Endothelial cell (in vitro differentiated cells): Measurements from ENCODE around the gene MIA. TPM values are rescaled to one million over a fixed set of nuclear protein-coding genes. Genes with fewer than 3 reads are reported as not detected.

Experiments used
- DNase-seq: peaks from one replicate; pipeline ENCODE4 v3.0.0; 2021; ENCODE audit warnings: low spot score
- H3K27ac Mint-ChIP-seq: one replicate; pipeline ENCODE4 v1.8.0; 2021; ENCODE audit warnings: mixed read lengths, inconsistent platforms; ENCODE audit not compliant: unreplicated experiment
- H3K27me3 Mint-ChIP-seq: one replicate; pipeline ENCODE4 v1.8.0; 2021; ENCODE audit warnings: mild to moderate bottlenecking, moderate library complexity, mixed read lengths, inconsistent platforms; ENCODE audit not compliant: unreplicated experiment
- H3K36me3 Mint-ChIP-seq: one replicate; pipeline ENCODE4 v1.8.0; 2021; ENCODE audit warnings: mild to moderate bottlenecking, low read depth, mixed read lengths, inconsistent platforms; ENCODE audit not compliant: unreplicated experiment
- H3K4me1 Mint-ChIP-seq: one replicate; pipeline ENCODE4 v1.8.0; 2021; ENCODE audit warnings: mild to moderate bottlenecking, mixed read lengths, inconsistent platforms; ENCODE audit not compliant: unreplicated experiment
- H3K4me3 Mint-ChIP-seq: one replicate; pipeline ENCODE4 v1.8.0; 2021; ENCODE audit warnings: mild to moderate bottlenecking, mixed read lengths, inconsistent platforms; ENCODE audit not compliant: unreplicated experiment
- H3K9me3 Mint-ChIP-seq: one replicate; pipeline ENCODE4 v1.8.0; 2021; ENCODE audit warnings: mixed read lengths, inconsistent platforms; ENCODE audit not compliant: unreplicated experiment
- total RNA-seq: library from RNA; stranded (reverse); fragmentation: NEBNext Ultra II Directional; extraction: Animal tissue kit (Norgen Biotek cat#: 25700); gene quantifications from one replicate; pipeline ENCODE4 v1.2.1, GENCODE V29; 2021; ENCODE audit not compliant: unreplicated experiment
- TF ChIP-seq, protein P1 (sequence below): fragments of 200-600 bp; sonication (generic); IDR thresholded peaks from one replicate; pipeline ENCODE4 v1.5.0; 2021; ENCODE audit warnings: antibody characterized with exemption; ENCODE audit not compliant: unreplicated experiment

The MIA gene
- total RNA-seq, 1 donor from 2014 or later: not detected

DNA sequence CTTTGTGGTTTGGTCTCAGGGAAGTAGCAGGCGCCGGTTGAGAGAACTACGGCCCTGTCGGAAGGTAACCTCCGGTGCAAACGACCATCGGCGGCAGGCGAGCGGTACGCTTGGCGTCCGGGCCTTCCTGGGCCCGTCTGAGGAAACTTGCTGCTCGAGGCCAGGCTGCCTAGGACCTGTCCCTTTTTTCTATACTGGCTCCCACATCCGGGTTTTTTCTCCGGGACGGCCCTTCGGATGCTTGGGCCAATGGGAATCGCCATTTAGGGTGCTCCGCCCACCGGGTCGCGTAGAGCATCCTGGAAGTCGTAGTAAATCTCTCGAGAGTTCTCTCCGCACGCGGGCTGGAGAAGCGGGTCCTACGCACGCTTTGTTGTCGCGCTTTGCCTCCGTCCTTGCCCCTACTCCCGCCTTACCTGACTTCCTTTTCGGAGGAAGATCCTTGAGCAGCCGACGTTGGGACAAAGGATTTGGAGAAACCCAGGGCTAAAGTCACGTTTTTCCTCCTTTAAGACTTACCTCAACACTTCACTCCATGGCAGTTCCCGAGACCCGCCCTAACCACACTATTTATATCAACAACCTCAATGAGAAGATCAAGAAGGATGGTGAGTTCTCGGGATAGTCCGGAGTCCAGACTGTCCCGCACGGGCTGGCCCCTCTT, 24.3 kb upstream of the MIA start, which contains the start of gene SNRPA:
TSS of gene SNRPA (plus strand) at position 330 of the 664 bp plus-strand sequence. CDS start at position 536, 206 bp downstream.
- Mint-ChIP-seq H3K9me3 (no peaks in the 10 kb centered on the region), H3K36me3 (peaks cover 24% of the 10 kb centered on the region), H3K4me3 (peak within 1 kb of the TSS; percentile 99), H3K4me1 (peaks cover 50% of the 10 kb centered on the region), H3K27ac (peak within 1 kb of the TSS; percentile 99), H3K27me3 (peaks cover 24% of the 10 kb centered on the region)
- peak; percentile 93 for DNase-seq
- TF ChIP-seq, protein P1, sequence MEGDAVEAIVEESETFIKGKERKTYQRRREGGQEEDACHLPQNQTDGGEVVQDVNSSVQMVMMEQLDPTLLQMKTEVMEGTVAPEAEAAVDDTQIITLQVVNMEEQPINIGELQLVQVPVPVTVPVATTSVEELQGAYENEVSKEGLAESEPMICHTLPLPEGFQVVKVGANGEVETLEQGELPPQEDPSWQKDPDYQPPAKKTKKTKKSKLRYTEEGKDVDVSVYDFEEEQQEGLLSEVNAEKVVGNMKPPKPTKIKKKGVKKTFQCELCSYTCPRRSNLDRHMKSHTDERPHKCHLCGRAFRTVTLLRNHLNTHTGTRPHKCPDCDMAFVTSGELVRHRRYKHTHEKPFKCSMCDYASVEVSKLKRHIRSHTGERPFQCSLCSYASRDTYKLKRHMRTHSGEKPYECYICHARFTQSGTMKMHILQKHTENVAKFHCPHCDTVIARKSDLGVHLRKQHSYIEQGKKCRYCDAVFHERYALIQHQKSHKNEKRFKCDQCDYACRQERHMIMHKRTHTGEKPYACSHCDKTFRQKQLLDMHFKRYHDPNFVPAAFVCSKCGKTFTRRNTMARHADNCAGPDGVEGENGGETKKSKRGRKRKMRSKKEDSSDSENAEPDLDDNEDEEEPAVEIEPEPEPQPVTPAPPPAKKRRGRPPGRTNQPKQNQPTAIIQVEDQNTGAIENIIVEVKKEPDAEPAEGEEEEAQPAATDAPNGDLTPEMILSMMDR: no peak

DNA sequence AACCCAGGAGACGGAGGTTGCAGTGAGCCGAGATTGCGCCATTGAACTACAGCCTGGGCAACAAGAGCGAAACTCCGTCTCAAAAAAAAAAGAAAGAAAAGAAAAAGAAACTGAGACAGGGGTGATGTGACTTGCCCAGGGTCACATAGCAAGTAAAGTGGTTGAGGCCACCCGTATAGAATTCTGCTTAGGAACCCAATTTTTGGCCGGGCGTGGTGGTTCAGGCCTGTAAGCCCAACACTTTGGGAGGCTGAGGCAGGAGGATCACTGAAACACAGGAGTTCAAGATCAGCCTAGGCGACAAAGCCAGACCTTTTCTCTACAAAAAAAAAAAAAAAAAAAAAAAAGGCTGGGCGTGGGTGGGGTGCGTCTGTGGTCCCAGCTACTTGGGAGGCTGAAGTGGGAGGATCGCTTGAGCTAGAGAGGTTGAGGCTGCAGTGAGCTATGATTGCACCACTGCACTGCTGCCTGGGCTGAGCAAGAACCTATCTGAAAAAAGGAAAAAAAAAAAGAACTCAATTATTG, 23.0 kb upstream of the MIA start:
- Mint-ChIP-seq H3K4me3 (peak overlapping the region; percentile 99), H3K27me3 (peaks cover 22% of the 10 kb centered on the region), H3K4me1 (peaks cover 63% of the 10 kb centered on the region), H3K27ac (peak overlapping the region; percentile 99), H3K9me3 (no peaks in the 10 kb centered on the region), H3K36me3 (peaks cover 30% of the 10 kb centered on the region)
- TF ChIP-seq, protein P1: no peak
- DNase-seq: no peak

DNA sequence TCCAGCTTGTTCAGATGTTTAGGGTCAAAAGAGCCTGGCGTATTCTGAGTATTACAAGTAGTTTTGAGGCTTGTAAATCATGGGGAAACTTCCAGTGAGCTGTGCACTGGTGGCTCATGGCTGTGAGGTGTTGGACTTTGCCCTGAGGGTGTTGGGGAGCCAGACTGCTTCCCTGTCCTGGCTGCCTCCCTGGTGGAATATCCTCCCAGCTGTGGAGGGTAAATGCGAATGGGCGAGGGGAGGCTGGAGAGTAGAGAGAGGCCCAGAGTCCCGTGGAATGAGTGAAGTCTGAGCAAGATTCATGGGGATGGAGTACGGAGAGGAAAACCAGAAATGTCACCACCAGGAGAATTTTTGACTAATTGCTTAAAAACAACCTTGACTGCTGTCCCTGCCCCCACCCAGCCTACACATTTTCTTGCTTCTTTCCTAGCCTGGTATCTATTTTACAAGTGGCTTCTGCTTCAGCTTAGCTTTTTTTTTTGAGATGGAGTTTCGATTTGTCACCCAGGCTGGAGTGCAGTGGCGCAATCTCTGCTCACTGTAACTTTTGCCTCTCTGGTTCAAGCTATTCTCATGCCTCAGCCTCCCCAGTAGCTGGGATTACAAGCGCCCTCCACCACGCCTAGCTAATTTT, 20.6 kb upstream of the MIA start:
- no peak for DNase-seq
- Mint-ChIP-seq H3K27me3 (peaks cover 20% of the 10 kb centered on the region), H3K4me3 (peak overlapping the region; percentile 62), H3K9me3 (no peaks in the 10 kb centered on the region), H3K27ac (peak overlapping the region; percentile 80), H3K36me3 (peaks cover 37% of the 10 kb centered on the region), H3K4me1 (peaks cover 63% of the 10 kb centered on the region)
- TF ChIP-seq, protein P1: no peak

DNA sequence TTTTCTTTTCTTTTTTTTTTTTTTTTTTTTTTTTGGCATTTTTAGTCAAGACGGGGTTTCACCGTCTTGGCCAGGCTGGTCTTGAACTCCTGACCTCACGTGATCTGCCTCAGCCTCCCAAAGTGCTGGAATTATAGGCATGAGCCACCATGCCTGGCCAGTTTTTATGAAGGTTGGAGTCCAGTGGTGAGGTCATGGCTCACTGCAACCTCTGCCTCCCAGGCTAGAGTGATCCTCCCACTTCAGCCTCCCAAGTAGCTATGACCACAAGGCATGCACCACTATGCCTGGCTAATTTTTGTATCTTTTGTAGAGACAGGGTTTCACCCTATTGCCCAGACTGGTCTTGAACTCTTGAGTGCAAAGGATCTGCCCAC, 20.1 kb upstream of the MIA start:
- Mint-ChIP-seq H3K4me3 (no peak overlapping the region), H3K27ac (no peak overlapping the region), H3K9me3 (no peaks in the 10 kb centered on the region), H3K4me1 (peaks cover 62% of the 10 kb centered on the region), H3K27me3 (peaks cover 18% of the 10 kb centered on the region), H3K36me3 (peaks cover 40% of the 10 kb centered on the region)
- TF ChIP-seq, protein P1: no peak
- DNase-seq: no peak

DNA sequence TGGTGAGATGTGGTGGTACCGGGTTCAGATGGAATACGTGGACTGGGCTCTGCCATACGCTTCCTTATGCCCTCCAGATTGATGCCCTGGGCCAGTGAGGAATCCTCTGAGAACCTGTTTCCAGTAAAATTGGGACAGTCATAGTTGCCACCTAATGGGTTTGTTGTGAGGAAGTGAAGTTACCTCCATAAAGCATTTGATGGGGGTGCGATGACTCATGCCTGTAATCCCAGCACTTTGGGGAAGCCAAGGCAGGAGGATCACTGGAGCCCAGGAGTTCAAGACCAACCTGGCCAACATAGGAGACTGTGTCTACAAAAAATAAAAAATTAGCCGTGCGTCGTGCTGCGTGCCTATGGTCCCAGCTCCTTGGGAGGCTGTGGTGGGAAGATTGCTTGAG, 19.5 kb upstream of the MIA start:
- Mint-ChIP-seq H3K9me3 (no peaks in the 10 kb centered on the region), H3K4me3 (peak overlapping the region; percentile 42), H3K27ac (peak overlapping the region; percentile 36), H3K4me1 (peaks cover 64% of the 10 kb centered on the region), H3K27me3 (peaks cover 18% of the 10 kb centered on the region), H3K36me3 (peaks cover 45% of the 10 kb centered on the region)
- DNase-seq: no peak
- TF ChIP-seq, protein P1: no peak
